ENCODE measurements around the gene C16orf74. TPM values are rescaled to one million over a fixed set of nuclear protein-coding genes. Genes with fewer than 3 reads are reported as not detected.

The C16orf74 gene
- total and polyA plus RNA-seq, 2 of the 13 experiments (the other 11 are each of a cell fraction or from before 2014, with no cell fraction given): 0.13 to 0.29 TPM

- TF ChIP-seq NFE2L2 (IDR thresholded peaks at IDR 0.05; ENCODE audit: low read length) (no peak), RXRA (CRISPR knock-in tag; IDR thresholded peaks at IDR 0.05) (peak; percentile 69), HOXA9 (CRISPR knock-in tag; IDR thresholded peaks at IDR 0.05; ENCODE audit: borderline replicate concordance) (0 out of 2 replicates have a peak, but pooled peaks have one; percentile 9), ZSCAN30 (CRISPR knock-in tag; IDR thresholded peaks at IDR 0.05) (peak; percentile 84; the same call in 1 of the 2 replicates), ZFP36L1 (CRISPR knock-in tag; IDR thresholded peaks at IDR 0.05) (peak; percentile 24; the same call in 1 of the 2 replicates), ZMYM4 (CRISPR knock-in tag; IDR thresholded peaks at IDR 0.05) (peak; percentile 56), SIX4 (CRISPR knock-in tag; IDR thresholded peaks at IDR 0.05) (0 out of 2 replicates have a peak, but pooled peaks have one; percentile 31), ZNF337 (CRISPR knock-in tag; IDR thresholded peaks at IDR 0.05; ENCODE audit: borderline replicate concordance, low read depth) (no peak), ZNF770 (CRISPR knock-in tag; IDR thresholded peaks at IDR 0.05) (peak; percentile 9; the same call in 1 of the 2 replicates), ATF4 (CRISPR knock-in tag; IDR thresholded peaks at IDR 0.05) (peak in 1 of 2 experiments; percentile 11; a peak in 1 of 4 replicates), FLYWCH1 (CRISPR knock-in tag; IDR thresholded peaks at IDR 0.05) (no peak; the same call in 1 of the 2 replicates), PPARG (CRISPR knock-in tag; conservative IDR thresholded peaks at IDR 0.05) (no peak; the same call in 1 of the 2 replicates), YY1 (IDR thresholded peaks at IDR 0.05; ENCODE audit: insufficient read depth, insufficient replicate concordance, low read depth, low read length) (peak; percentile 64), AHR (CRISPR knock-in tag; IDR thresholded peaks at IDR 0.05) (peak; percentile 2), TOPORS (CRISPR knock-in tag; IDR thresholded peaks at IDR 0.05) (peak; percentile 79), MLX (CRISPR knock-in tag; IDR thresholded peaks at IDR 0.05) (peak; percentile 52; the same call in 1 of the 2 replicates), SP2 (CRISPR knock-in tag; IDR thresholded peaks at IDR 0.05) (peak; percentile 60), KLF9 (CRISPR knock-in tag; IDR thresholded peaks at IDR 0.05; ENCODE audit: low read depth) (no peak), ZBTB34 (CRISPR knock-in tag; IDR thresholded peaks at IDR 0.05) (no peak)
These were observed 48.8 kb upstream of the C16orf74 start, which contains the start of the genes COX4I1 and EMC8 (continued) for GRCh38 chr16:85799497-85800320.
